CD4-positive, alpha-beta T cell treated with Interferon gamma for 1 hour (primary cell): Measurements from ENCODE around the gene BMP3.
"Not testable (repeated sequence)": the region's sequence is repeated elsewhere in the genome, so short reads cannot be mapped to it uniquely, and the experiment has no call there.

ENCODE experiments used
- DNase-seq: peaks from one replicate; pipeline ENCODE4 v3.0.0-alpha.2; 2020

BMP3 gene, protein sequence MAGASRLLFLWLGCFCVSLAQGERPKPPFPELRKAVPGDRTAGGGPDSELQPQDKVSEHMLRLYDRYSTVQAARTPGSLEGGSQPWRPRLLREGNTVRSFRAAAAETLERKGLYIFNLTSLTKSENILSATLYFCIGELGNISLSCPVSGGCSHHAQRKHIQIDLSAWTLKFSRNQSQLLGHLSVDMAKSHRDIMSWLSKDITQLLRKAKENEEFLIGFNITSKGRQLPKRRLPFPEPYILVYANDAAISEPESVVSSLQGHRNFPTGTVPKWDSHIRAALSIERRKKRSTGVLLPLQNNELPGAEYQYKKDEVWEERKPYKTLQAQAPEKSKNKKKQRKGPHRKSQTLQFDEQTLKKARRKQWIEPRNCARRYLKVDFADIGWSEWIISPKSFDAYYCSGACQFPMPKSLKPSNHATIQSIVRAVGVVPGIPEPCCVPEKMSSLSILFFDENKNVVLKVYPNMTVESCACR

DNA sequence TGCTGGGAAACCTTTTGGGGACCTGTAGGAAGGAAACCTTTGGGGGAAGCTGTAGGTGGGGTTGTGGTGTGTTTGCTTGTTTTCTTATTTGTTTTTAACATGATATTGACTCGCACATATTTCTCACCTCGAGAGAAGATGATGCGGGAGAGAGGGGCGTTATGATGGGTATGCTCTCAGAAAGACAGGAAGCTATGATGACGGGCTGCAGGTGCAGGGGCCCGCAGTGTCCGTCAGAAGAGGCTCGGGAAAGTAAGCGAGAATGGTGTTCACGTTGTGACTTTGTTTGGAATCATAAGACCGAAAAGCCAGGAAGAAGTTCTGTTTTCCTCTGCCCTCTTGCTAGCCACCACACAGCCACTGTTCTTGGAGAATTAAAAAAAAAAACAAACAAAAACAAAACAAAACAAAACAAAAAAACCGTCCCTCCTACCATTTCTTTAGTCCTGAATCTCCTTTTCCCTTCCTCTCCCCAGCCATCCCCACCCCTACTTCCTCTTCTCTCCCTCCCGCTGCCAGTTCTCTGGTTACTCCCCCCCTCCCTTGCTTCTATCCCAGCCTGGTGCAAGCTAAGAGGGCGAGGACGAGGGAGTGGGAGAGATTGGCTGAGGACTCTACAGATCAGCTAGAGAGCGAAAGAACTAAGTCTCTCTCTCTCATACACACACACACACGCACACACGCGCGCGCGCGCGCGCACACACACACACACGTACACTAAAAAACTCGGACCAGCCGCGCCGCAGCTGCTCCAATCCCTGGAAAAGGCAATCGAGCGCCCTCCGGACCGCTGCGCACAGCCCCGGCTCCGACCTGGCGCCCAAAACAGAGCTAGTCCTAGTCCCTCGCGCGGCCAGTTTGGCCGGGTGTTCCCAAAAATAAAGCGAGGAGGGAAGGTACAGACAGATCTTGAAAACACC, at the start of gene BMP3:
BMP3 (plus strand) TSS at position 648 of the 920 bp plus-strand sequence. CDS start 577 bp downstream, outside the sequence.
- DNase-seq = no peak

DNA sequence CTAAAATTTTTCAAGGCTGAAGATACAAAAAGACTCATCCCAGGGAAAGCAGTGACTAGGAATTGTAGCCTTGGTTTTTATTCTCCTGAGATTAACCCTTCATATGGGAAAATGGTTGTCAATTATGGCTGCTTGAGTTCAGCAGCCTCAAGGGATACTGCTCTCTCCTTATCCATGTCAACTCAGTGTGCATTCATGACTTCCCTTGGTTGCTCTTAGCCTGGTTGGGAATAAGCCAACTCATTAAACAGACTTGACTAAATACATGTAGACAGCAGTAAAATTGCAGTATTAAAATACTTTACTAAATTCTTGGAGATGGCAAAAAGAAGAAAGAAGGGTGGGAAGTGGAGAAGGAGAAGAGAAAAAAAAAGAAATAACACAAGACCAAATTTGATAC, 44.5 kb upstream of the BMP3 start:
- no peak for DNase-seq

DNA sequence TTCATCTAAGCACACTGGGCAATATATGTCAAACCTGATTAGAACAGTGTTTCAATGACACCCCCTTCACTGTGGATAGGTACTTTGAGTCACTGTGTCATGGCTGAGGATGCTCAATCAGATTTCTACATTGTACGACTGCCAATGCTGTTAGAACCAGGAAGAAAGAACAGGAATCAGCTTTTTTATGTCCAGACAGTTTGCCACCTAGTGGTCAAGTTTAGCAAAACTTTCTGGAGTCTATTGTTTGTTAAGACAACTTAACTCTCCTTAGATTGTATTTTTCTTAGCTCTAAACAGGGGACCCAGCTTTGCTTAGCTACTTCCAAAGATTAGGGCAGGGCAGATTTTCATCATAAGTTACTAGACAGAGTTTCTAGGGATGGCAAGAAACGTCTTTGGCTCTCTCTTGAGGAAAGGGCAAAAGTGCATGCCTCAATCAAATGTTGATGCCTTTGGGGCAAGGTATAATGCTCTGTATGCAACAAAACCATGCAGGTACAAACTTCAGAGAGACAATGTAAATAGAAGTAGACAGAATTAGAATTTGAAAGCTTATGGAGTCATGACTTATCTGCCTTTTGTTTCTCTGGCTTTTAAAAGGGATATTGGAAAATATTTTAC, 40.5 kb upstream of the BMP3 start:
- no peak for DNase-seq

DNA sequence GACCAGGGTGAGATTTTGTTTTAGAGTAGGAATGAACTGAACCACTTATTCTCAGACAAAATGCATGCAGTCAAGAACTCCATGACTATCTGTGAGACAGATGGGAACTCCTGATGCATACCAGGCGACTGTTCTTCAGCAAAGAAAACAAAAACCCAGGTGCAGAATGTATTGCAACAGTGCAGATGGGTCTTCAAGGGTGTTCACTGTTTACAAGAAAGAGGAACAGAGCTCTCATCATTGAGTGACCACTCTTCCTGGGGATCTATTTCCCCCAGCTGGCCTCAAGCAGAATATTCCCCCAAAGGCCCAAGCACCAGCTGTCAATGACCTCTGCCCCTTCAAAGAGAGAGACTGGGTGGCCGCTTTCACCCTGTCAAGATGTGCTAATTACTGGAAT, 39.7 kb upstream of the BMP3 start:
- DNase-seq = no peak

DNA sequence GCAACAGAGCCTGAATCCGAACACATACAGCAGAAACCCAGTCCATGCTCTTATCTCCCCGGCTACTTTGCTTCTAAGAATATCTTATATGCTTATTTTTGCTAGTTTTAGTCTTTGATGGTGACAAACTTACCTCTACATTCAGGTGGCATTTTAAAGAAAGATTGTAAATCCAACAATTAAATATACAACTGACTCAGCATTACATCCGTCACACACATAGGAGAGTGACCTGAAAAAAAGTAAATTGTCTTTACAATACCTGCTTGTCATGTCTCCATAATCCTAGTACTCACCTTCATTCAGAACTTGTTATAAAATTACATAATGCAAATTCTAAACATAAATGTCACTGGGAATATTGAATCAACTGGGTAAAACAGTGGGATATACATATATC, 30.6 kb upstream of the BMP3 start:
- DNase-seq = no peak

DNA sequence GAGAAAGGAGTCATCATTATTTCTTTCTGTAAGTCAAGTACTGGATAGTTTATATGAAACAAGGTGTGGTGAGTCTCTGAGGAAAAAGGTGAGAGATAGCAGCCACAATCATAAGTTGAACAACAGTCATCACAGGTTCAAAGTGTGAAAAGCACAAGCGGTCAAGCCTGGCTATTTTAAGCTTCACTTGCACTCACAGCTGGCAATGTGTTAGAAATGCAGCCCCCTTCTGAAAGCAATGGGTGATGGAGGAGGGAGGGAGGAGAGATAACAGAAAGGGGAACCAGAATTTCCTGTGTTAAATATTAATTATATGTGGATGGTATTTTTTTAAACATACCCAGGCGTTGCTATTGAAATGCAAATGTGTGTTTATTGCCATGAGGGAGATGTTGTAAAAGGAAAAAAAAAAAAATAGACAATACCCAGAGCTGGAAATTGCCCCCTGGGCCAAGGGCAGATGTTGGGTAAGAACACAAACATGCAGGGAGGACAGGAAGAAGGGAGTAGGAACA, 26.9 kb upstream of the BMP3 start:
- DNase-seq = no peak

DNA sequence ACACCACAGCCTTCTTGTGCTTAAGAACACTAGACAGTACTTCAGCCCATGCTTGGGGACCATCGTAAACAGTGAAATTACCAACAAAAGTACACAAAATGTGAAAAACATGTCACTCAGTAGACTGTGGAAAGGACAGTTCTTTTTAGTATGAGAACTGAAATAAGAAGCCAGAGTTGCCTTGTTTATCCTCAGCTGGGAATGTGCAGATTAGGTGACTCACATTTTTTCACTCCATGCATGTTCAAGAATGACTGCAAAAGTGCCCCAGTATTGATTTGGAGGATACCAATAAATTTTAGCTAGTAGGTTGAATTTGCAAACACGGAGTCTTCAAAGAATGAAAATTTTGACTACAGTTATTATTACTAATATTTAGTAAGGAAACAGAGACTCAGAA, 23.1 kb upstream of the BMP3 start:
- DNase-seq = no peak

DNA sequence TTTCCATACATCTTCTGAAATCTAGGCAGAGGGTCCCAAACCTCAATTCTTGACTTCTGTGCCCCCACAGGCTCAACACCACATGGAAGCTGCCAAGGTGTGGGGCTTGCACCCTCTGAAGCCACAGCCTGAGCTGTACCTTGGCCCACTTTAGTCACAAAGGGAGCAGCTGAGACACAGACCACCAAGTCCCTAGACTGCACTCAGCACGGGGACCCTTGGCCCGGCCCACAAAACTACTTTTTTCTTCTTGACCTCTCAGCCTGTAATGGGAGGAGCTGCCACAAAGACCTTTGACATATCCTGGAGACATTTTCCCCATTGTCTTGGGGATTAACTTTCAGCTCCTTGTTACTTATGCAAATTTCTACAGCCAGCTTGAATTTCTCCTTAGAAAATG, 13.9 kb upstream of the BMP3 start:
- DNase-seq = not testable (repeated sequence)

DNA sequence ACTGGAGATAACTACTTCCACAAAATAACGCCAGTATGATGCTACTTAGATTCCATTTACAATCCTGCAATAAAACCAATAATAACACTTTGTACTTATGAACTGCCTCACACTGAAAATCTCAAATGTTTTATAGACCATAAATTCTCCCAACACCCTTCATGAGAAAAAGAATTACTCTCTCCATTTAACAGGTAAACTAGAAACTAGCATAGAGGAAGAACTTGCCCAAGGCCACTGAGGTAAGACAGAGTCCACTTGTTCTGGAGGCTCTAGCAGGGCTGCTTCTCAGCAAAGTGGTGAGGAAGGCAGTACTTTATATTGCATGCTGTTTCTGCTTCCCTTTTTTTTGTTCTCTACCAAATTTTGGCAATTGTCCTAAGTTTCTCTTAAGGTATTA, 11.5 kb upstream of the BMP3 start:
- no peak for DNase-seq

DNA sequence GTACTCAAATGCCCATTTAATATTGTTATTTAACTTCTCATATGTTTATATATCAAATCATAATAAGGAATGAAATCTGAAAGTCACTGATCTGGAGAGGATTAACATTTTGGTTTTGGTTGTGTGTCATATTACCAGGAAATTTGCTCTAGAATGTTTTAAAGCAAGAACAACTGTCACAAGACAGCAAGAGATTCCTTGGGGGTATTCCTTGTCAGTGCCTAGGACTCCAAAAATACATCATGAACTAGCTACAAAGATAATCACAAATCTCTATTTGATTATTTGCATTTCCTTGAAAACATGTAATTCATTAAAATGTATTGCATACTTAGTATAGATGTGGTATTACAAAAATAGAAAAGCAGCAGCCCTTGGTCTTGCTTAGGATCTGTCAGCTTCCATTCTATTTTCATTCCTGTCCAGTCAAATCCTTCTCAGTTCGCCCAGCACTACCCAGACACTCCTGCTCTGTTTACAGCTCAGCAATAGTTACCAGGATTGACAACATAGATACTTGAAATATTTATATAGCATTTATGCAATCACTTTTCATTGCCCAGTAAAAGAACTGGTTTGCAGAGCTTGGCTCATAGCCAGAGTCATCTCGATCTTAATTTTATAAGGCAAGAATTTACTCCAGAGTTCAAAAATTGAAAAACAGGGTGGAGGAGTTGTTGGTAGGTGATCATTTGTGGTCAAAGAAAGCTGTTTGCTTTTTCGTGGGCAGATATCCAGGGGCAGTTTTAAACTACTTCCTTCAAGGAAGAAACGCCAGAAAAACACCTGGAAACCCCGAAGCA, 9.2 kb upstream of the BMP3 start:
- DNase-seq = no peak

DNA sequence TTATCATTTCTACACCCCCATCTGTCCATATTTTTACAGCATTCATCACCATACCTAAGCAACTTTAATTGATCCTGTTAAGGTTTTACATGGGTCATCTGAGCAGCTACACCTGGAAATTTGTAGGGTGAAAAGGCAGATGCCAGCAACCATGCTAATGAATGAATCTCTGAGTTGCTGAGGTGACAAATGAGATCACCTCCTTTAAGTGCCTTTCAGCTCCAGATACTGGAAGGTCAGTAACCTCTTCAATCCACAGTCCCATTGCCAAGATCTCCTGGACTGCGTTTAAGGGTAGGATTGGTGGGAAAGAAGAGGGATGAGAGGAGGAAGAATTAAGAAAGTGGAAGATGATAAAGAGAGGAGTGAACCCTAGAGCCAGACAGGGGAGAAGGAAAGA, 8.5 kb upstream of the BMP3 start:
- DNase-seq = no peak

DNA sequence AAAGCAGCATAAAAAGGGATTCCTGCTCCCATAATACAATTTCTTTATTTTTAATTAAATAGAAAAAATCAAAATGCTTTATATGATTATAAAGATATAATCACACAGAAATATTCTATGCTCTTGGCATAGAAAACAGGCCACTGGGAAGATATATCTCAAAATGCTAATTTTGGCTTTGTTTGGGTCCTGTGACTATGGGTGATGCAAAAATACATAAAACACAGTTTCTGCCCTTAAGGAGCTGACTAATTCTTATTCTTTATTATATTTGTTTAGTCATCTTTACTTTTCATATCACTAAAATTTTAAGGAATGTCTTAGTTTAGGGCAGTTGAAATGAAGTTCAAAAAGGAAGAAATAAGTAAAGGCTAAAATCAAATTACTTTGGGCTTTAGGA, 7.0 kb upstream of the BMP3 start:
- no peak for DNase-seq

DNA sequence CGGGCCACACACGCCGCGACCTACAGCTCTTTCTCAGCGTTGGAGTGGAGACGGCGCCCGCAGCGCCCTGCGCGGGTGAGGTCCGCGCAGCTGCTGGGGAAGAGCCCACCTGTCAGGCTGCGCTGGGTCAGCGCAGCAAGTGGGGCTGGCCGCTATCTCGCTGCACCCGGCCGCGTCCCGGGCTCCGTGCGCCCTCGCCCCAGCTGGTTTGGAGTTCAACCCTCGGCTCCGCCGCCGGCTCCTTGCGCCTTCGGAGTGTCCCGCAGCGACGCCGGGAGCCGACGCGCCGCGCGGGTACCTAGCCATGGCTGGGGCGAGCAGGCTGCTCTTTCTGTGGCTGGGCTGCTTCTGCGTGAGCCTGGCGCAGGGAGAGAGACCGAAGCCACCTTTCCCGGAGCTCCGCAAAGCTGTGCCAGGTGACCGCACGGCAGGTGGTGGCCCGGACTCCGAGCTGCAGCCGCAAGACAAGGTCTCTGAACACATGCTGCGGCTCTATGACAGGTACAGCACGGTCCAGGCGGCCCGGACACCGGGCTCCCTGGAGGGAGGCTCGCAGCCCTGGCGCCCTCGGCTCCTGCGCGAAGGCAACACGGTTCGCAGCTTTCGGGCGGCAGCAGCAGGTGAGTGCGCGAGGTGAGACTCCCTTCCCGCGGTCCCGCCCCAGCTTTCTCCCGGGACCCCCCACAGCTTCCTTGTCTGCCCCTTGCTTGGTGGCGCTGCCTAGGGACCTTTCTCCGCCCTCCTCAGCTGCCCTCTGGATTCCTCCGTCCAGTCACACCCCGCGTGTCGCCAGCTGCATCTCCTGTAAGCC, 678 bp downstream of the BMP3 start:
- DNase-seq = no peak

DNA sequence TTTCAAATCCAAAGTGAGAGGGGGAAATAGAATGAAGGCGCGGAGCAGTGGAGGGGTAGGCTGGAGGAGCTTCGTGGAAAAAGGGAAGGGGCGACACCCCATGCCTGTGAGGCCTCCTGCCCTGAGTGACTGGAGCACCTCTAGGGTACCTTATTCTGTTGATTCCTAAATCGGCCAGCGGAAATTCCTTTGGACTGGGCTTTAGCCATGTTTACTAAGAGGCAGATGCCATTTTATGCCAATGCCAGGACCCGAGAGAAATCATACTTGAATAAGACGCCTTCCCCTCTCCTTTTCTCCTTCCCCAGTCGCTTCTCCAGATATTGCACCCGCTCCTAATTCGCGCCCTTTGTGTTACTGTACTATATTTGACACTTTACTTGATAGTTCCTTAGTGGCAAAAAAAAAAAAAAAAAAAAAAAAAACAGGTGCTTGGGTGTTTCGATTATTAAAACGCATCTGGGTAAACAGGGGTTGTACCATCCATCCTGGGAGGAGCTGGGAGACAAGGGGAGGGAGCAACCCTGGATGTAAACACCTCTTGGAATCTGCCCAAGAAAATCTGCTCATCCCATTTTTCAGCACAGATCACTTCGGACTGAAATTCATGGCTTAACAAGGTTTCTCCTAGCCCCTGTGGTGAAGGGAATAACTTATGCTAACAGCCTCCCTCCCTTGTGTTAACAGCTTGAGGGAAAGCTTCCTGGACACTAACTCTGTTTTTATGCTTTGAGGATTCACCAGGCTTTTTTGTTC, 1.5 kb downstream of the BMP3 start:
- no peak for DNase-seq

DNA sequence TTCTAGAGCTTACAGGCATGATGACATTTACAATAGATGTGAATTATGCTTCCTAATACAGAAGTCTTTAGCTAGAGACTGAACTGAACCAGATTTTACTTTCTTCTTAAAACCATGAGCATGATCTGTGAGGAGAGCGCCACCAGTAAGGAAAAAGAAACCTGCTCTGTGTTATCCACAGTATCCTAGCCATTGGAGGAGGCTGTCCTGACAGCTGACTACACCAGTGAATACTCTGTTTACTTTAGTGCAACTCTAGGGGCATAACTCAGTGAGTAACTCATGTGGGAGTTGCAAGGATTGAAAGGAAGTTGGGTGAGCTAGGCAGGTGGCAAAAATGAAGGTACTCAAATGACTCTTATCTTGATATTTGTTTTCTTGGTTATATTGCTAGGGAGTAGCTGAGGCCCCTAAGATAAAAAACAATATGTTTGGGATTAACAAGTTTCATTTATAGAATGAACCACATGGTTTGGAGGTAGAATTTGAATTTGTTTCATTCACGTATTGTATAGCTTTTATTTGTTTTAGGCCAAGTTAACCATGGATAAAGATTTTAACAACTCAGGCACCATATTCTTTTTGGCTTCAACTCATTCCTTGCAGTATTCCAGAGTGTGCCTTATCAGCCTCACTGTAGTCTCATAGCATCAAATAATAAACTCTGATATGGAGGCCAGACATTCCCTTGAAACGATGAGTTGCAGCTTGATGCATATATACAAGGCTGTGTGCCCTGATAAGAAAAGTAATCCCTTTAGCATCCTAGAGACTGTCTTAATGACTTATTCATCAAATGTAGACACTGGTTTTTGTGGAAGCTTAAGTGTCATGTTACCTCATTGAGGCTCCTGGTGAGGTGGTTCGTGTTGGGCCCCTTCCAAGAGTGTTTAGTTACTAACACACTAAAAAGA, 2.5 kb downstream of the BMP3 start:
- no peak for DNase-seq

DNA sequence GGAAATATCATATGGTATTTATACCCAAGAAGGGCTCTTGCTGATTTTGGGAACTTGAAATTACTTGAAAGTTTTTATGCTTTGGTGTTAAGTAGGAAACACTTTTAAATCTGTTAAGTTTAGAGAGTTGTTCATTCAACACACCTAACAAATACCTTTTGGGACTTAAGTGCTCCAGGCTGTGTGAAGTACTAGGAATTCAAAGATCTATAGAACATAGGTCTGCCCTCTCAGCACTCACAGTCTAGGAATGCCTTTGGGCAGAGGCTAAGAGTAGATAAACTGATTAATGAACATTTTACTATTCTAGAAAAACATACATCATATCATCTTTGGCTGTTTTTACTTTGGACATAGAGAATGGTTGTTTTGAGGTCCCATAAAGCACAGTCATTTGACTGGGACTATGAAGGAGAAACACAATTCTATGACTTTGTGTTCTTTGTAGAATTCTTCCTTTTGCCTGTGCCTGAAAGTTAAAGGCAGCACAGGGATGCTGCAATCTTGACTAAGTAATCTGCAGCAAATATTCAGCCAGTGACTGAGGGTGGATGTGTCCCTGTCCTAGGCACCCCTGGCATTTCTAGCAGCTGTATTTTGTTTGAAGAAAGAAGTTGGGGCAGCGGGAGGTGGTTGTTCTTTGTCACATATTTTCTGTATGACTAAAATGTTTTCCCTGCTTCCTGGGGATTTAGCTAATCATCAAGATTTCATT, 8.3 kb downstream of the BMP3 start:
- no peak for DNase-seq

DNA sequence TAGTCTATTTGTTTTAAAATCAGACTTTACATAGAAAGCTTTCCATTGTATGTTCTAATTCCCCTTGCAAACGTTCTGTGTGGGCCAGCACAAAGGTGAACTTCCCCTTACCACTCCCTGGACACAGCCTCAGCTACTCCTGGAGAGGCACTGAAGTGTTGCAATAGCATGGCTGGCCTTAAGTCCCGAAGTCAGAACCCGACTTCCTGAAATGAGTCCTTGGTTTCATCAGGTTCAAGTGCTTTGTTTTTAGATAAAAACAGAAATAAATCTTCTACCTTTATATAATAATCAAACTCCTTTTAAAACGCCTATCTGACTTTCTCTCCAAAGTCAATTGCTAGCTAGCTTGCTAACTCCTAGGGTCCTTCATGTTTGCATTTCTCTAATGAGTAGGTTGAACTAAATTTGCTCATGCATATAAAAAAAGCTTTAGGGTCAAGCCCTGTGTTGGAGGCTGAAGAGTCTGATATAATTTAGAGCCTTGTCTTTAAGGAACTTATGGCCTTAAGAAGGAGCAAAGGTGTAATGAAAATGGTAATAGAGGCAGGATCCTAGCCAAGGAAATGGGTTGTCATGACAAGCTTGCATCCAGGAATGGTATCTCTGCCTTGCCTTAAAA, 9.0 kb downstream of the BMP3 start:
- no peak for DNase-seq

DNA sequence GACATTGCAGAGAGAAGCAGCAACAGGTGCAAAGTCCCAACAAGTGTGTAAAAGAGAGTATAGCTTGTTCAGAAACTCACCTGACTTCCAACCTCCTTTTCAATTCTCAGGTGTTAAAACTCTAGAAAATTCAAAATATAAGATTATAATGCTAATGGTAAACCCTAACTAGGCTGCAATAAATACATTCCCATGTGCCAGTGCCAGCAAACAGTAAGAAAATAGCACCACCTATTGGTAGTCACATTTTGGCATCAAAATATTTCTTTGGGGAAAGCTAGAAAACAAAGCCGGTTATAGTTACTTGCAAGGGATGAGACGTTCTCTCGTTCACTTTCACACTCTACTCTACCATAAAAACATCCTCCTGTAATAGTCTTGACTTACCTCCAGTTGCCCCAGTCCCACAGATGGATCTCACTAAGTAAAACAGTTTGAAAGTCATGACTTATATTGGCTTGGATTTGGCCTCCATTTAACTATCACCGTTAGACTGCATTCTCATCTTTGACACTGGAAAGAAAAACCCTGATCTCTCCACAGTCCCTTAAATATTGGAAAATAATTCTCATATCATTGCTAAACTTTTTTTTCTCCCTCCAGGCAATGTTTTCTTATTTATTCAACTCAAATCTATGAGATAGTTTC, 9.6 kb downstream of the BMP3 start:
- no peak for DNase-seq
